HepG2 (cell line): ENCODE measurements around the gene NACC2.

Experiments
- ZNF260 ChIP-seq: sonication (generic); formaldehyde crosslinking; IDR thresholded peaks from 2 replicates; pipeline ENCODE4 v1.4.0; 2020; ENCODE audit warnings: missing genetic modification reagents, low read depth, mild to moderate bottlenecking, borderline replicate concordance
- ZNF619 ChIP-seq: sonication (generic); formaldehyde crosslinking; IDR thresholded peaks from 2 replicates; pipeline ENCODE4 v1.4.0; 2020; ENCODE audit warnings: mild to moderate bottlenecking, missing genetic modification reagents
- TF ChIP-seq, protein P1 (sequence below): sonication (generic); formaldehyde crosslinking; IDR thresholded peaks from 2 replicates; pipeline ENCODE4 v1.5.0; 2020; ENCODE audit warnings: mild to moderate bottlenecking, missing genetic modification reagents, moderate library complexity

GRCh38 chr9:136128436-136128835 is 33.3 kb upstream of the NACC2 start:
- TF ChIP-seq, protein P1, sequence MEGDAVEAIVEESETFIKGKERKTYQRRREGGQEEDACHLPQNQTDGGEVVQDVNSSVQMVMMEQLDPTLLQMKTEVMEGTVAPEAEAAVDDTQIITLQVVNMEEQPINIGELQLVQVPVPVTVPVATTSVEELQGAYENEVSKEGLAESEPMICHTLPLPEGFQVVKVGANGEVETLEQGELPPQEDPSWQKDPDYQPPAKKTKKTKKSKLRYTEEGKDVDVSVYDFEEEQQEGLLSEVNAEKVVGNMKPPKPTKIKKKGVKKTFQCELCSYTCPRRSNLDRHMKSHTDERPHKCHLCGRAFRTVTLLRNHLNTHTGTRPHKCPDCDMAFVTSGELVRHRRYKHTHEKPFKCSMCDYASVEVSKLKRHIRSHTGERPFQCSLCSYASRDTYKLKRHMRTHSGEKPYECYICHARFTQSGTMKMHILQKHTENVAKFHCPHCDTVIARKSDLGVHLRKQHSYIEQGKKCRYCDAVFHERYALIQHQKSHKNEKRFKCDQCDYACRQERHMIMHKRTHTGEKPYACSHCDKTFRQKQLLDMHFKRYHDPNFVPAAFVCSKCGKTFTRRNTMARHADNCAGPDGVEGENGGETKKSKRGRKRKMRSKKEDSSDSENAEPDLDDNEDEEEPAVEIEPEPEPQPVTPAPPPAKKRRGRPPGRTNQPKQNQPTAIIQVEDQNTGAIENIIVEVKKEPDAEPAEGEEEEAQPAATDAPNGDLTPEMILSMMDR (CRISPR knock-in tag): no peak
- no peak for TF ChIP-seq ZNF619 (CRISPR knock-in tag)
- no peak for TF ChIP-seq ZNF260
